PC-3 (cell line): ENCODE data around the gene C16orf87.

Experiments
- CTCF ChIP-seq: fragments of 300-600 bp; sonication (generic); conservative IDR thresholded peaks from 2 replicates; pipeline ENCODE4 v1.5.1; 2017; ENCODE audit warnings: antibody characterized with exemption, low read depth, mild to moderate bottlenecking, low read length
- EZH2 ChIP-seq: fragments of 300-600 bp; sonication (generic); IDR thresholded peaks from one replicate; pipeline ENCODE4 v1.6.1; 2017; ENCODE audit warnings: antibody characterized with exemption, mild to moderate bottlenecking, low read length; ENCODE audit not compliant: unreplicated experiment
- EZH2phosphoT487 ChIP-seq: fragments of 300-600 bp; sonication (generic); IDR thresholded peaks from 2 replicates; pipeline ENCODE4 v1.6.1; 2018; ENCODE audit warnings: mild to moderate bottlenecking, antibody characterized with exemption, low read length, borderline replicate concordance

- no peak for TF ChIP-seq CTCF
- no peak for TF ChIP-seq EZH2
- TF ChIP-seq EZH2phosphoT487, result no peak
Observed at GRCh38 chr16:46785076-46785845, 45.7 kb downstream of the C16orf87 start.
